ENCODE measurements around the gene EFCAB6. TPM values are rescaled to one million over a fixed set of nuclear protein-coding genes. Genes with fewer than 3 reads are reported as not detected.

The EFCAB6 gene
- total RNA-seq, 4 donors from 2014 or later, result 1.2 to 4.0 (median 3.0) TPM

GRCh38 chr22:43796567-43796966 lies 15.5 kb downstream of the EFCAB6 start:
- H3K27me3 ChIP-seq, result no peaks in the 10 kb centered on the region
- peaks cover 0 to 8% (median 6%) of the 10 kb centered on the region in 4 donors for H3K4me1 ChIP-seq
- WGBS, result 20% methylated on average over 5 of the region's 8 CpGs
- TF ChIP-seq POLR2AphosphoS5 (IDR thresholded peaks at IDR 0.05) (peak in 1 of 2 donors; percentile 11), POLR2A (IDR thresholded peaks at IDR 0.05; ENCODE audit: low read depth) (no peak), CTCF (IDR thresholded peaks at IDR 0.05) (peak in 2 of 3 experiments; percentile 32 to 34)
- H3K4me3 ChIP-seq, result no peak overlapping the region
- no peaks in the 10 kb centered on the region for H3K36me3 ChIP-seq
- peak; percentile 68 for DNase-seq (ENCODE audit: extremely low spot score)
- peaks cover 0 to 10% (median 9%) of the 10 kb centered on the region in 4 donors for H3K9me3 ChIP-seq
- intact Hi-C loops (cut with DNase I), result no loop called here
- no peak overlapping the region for H3K27ac ChIP-seq (replicated peaks in 1 of 4)

- no peak overlapping the region for H3K4me3 ChIP-seq
- peaks cover 0 to 8% (median 6%) of the 10 kb centered on the region in 4 donors for H3K4me1 ChIP-seq
- WGBS, result 94% methylated on average over 7 of the region's 7 CpGs
- intact Hi-C loops (cut with DNase I), result no loop called here
- peak; percentile 89 for DNase-seq (ENCODE audit: extremely low spot score)
- H3K9me3 ChIP-seq, result peaks cover 0 to under 1% (median 0%) of the 10 kb centered on the region in 4 donors
- H3K27ac ChIP-seq (replicated peaks in 1 of 4), result no peak overlapping the region
- no peaks in the 10 kb centered on the region for H3K27me3 ChIP-seq
- no peaks in the 10 kb centered on the region for H3K36me3 ChIP-seq
- TF ChIP-seq CTCF (IDR thresholded peaks at IDR 0.05) (no peak), POLR2A (IDR thresholded peaks at IDR 0.05; ENCODE audit: low read depth) (no peak), POLR2AphosphoS5 (IDR thresholded peaks at IDR 0.05) (no peak), EP300 (IDR thresholded peaks at IDR 0.05) (no peak)
These were observed 16.8 kb downstream of the EFCAB6 start for GRCh38 chr22:43795320-43795719.

GRCh38 chr22:43792905-43793304 lies 19.2 kb downstream of the EFCAB6 start:
- no peaks in the 10 kb centered on the region for H3K27me3 ChIP-seq
- H3K36me3 ChIP-seq, result no peaks in the 10 kb centered on the region
- H3K4me1 ChIP-seq, result peaks cover 0 to 19% (median 18%) of the 10 kb centered on the region in 4 donors
- intact Hi-C loops (cut with DNase I), result no loop called here
- no peak overlapping the region for H3K27ac ChIP-seq (replicated peaks in 1 of 4)
- peak; percentile 80 for DNase-seq (ENCODE audit: extremely low spot score)
- H3K9me3 ChIP-seq, result no peaks in the 10 kb centered on the region
- H3K4me3 ChIP-seq, result no peak overlapping the region
- TF ChIP-seq EP300 (IDR thresholded peaks at IDR 0.05), result no peak
- TF ChIP-seq CTCF (IDR thresholded peaks at IDR 0.05), result no peak
- TF ChIP-seq POLR2AphosphoS5 (IDR thresholded peaks at IDR 0.05), result no peak
- TF ChIP-seq POLR2A (IDR thresholded peaks at IDR 0.05; ENCODE audit: low read depth), result no peak
- 72% methylated on average over 5 of the region's 5 CpGs for WGBS

- 23% methylated on average over 7 of the region's 7 CpGs for WGBS
These were observed 22.7 kb downstream of the EFCAB6 start for GRCh38 chr22:43789452-43789851.

More at GRCh38 chr22:43789452-43789851, 22.7 kb downstream of the EFCAB6 start:
- no peaks in the 10 kb centered on the region for H3K27me3 ChIP-seq
- H3K36me3 ChIP-seq, result no peaks in the 10 kb centered on the region
- peak; percentile 92 for DNase-seq (ENCODE audit: extremely low spot score)
- intact Hi-C loops (cut with DNase I), result no loop called here
- TF ChIP-seq CTCF (IDR thresholded peaks at IDR 0.05), result no peak
- no peak for TF ChIP-seq POLR2A (IDR thresholded peaks at IDR 0.05; ENCODE audit: low read depth)
- peak; percentile 60 to 76 for TF ChIP-seq POLR2AphosphoS5 (IDR thresholded peaks at IDR 0.05)
- H3K9me3 ChIP-seq, result no peaks in the 10 kb centered on the region
- H3K27ac ChIP-seq (replicated peaks in 1 of 4), result no peak overlapping the region
- peaks cover 0 to 13% (median 11%) of the 10 kb centered on the region in 4 donors for H3K4me1 ChIP-seq
- H3K4me3 ChIP-seq, result no peak overlapping the region
